ENCODE data around the gene KCNH2. TPM values are rescaled to one million over a fixed set of nuclear protein-coding genes. Genes with fewer than 3 reads are reported as not detected.

The KCNH2 gene
- total RNA-seq, 1 experiment from 2014 or later, result 16.2 TPM

- Mint-ChIP-seq H3K27me3 (ENCODE audit: low read depth) (peaks cover 2% of the 10 kb centered on the region; the same call in 1 of the 2 replicates), H3K9me3 (no peaks in the 10 kb centered on the region), H3K4me1 (0 out of 2 replicates have a peak, but pooled peaks cover 2% of the 10 kb centered on the region), H3K4me3 (no peak overlapping the region), H3K36me3 (no peaks in the 10 kb centered on the region), H3K27ac (no peak overlapping the region)
- TF ChIP-seq ZNF281 (CRISPR knock-in tag; IDR thresholded peaks at IDR 0.05), result no peak
- no peak for TF ChIP-seq FOXJ3 (CRISPR knock-in tag; IDR thresholded peaks at IDR 0.05; ENCODE audit: borderline replicate concordance)
- no peak for TF ChIP-seq NFATC4 (CRISPR knock-in tag; IDR thresholded peaks at IDR 0.05)
- TF ChIP-seq ZNF232 (CRISPR knock-in tag; IDR thresholded peaks at IDR 0.05), result no peak
- TF ChIP-seq EMX1 (CRISPR knock-in tag; IDR thresholded peaks at IDR 0.05), result no peak
- no peak for TF ChIP-seq SMAD3 (CRISPR knock-in tag; IDR thresholded peaks at IDR 0.05; ENCODE audit: borderline replicate concordance)
- no peak for TF ChIP-seq ZNF532 (CRISPR knock-in tag; IDR thresholded peaks at IDR 0.05; ENCODE audit: borderline replicate concordance)
- TF ChIP-seq TP53 (CRISPR knock-in tag; IDR thresholded peaks at IDR 0.05), result no peak
- no peak for TF ChIP-seq ZSCAN18 (CRISPR knock-in tag; IDR thresholded peaks at IDR 0.05)
- no peak for TF ChIP-seq ATF1 (CRISPR knock-in tag; IDR thresholded peaks at IDR 0.05)
- TF ChIP-seq ATF6 (CRISPR knock-in tag; IDR thresholded peaks at IDR 0.05), result no peak
- TF ChIP-seq NR3C1 (CRISPR knock-in tag; conservative IDR thresholded peaks at IDR 0.05; ENCODE audit: low read depth), result no peak
- CTCF ChIA-PET, result interaction anchor here (1.1 kb wide), 1 partner anchor 17 kb away, joined by 6 read pairs; no protein-coding TSS in a partner anchor
- ATAC-seq, result no peak
- POLR2A ChIA-PET, result no interaction called here
- DNase-seq (ENCODE audit: low spot score), result no peak
These were observed 23.4 kb upstream of the KCNH2 start for GRCh38 chr7:151001546-151001945.

- H3K27me3 Mint-ChIP-seq (ENCODE audit: low read depth), result peaks cover 2% of the 10 kb centered on the region; the same call in 1 of the 2 replicates
- no peak for DNase-seq (ENCODE audit: low spot score)
- no peaks in the 10 kb centered on the region for H3K9me3 Mint-ChIP-seq
- CTCF ChIA-PET, result interaction anchor here (5.5 kb wide), 1 partner anchor 9 kb away, joined by 61 read pairs; no protein-coding TSS in a partner anchor
- H3K27ac Mint-ChIP-seq, result no peak overlapping the region
- H3K36me3 Mint-ChIP-seq, result no peaks in the 10 kb centered on the region
- POLR2A ChIA-PET, result no interaction called here
- no peak for ATAC-seq
- H3K4me1 Mint-ChIP-seq, result 0 out of 2 replicates have a peak, but pooled peaks cover 2% of the 10 kb centered on the region
- no peak overlapping the region for H3K4me3 Mint-ChIP-seq
- TF ChIP-seq NR3C1 (CRISPR knock-in tag; conservative IDR thresholded peaks at IDR 0.05; ENCODE audit: low read depth) (no peak), E2F5 (CRISPR knock-in tag; IDR thresholded peaks at IDR 0.05) (no peak), IRF2 (CRISPR knock-in tag; IDR thresholded peaks at IDR 0.05; ENCODE audit: borderline replicate concordance, low read depth) (no peak), FOXK1 (CRISPR knock-in tag; IDR thresholded peaks at IDR 0.05) (no peak), HMGXB4 (CRISPR knock-in tag; IDR thresholded peaks at IDR 0.05) (no peak), CREB1 (CRISPR knock-in tag; IDR thresholded peaks at IDR 0.05) (no peak), NFYB (CRISPR knock-in tag; conservative IDR thresholded peaks at IDR 0.05; ENCODE audit: low read depth) (no peak), ZSCAN18 (CRISPR knock-in tag; IDR thresholded peaks at IDR 0.05) (no peak)
These were observed 22.9 kb upstream of the KCNH2 start for GRCh38 chr7:151000897-151001495.

All from WTC11 (cell line).